Panc1 (cell line): ENCODE results near the gene EWSR1.

Source experiments
- CTCF ChIP-seq: fragments of 450-650 bp; IDR thresholded peaks from 2 replicates; pipeline ENCODE4 v1.5.1; 2017; ENCODE audit warnings: mild to moderate bottlenecking
- POLR2AphosphoS5 ChIP-seq: IDR thresholded peaks from 2 replicates; pipeline ENCODE4 v1.6.1; 2012; ENCODE audit warnings: mild to moderate bottlenecking, low read depth, low read length, moderate library complexity

GRCh38 chr22:29316141-29316828 is 48.2 kb downstream of the EWSR1 start:
- TF ChIP-seq CTCF (no peak), POLR2AphosphoS5 (no peak)
